ENCODE measurements around the gene IRF2BP1.

DNA sequence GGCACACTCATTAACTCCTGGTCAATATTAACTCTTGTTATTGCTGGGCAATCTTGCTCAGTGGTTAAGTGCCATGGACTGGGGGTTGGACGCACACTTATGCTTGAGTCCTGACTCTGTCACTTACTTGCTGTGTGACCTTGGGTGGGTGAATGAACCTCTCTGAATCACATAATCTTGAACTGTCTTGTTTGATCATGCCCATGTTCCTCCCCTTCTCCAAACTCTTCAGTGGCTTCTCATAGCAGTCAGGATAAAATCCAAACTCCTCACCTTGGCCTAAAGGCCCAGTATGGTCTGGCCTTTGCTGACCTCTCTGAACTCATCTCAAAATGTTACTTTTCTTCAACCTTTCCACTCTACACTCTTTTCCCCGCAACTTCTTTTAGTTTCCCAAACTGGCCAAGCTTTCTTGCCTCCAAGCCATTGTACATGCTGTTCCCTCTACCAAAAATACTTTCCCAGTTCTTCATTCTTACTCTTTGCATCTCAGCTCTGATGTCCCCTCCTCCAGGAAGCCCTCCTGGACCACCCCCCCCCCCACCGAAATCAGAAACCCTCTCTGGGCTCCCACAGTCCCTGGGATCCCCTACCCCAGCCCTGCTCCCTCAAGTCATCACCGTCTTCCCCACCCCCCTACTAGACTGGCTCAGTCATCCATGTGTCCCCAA is 14.1 kb upstream of the IRF2BP1 start:
- TF ChIP-seq, protein P1, sequence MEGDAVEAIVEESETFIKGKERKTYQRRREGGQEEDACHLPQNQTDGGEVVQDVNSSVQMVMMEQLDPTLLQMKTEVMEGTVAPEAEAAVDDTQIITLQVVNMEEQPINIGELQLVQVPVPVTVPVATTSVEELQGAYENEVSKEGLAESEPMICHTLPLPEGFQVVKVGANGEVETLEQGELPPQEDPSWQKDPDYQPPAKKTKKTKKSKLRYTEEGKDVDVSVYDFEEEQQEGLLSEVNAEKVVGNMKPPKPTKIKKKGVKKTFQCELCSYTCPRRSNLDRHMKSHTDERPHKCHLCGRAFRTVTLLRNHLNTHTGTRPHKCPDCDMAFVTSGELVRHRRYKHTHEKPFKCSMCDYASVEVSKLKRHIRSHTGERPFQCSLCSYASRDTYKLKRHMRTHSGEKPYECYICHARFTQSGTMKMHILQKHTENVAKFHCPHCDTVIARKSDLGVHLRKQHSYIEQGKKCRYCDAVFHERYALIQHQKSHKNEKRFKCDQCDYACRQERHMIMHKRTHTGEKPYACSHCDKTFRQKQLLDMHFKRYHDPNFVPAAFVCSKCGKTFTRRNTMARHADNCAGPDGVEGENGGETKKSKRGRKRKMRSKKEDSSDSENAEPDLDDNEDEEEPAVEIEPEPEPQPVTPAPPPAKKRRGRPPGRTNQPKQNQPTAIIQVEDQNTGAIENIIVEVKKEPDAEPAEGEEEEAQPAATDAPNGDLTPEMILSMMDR (IDR thresholded peaks at IDR 0.05), result no peak
- TF ChIP-seq POLR2A (IDR thresholded peaks at IDR 0.05), result no peak

Data from thyroid gland (tissue), 4 donors.